Activated CD4-positive, alpha-beta T cell treated with anti-CD3 and anti-CD28 coated beads, Interleukin-2, Interleukin-6, amounts not matched to agents 100 ng/mL and 50 ng/mL, durations not matched to agents 16 hours and 8 hours (primary cell): ENCODE data around the gene SLC27A6.
"Not testable (repeated sequence)": the region's sequence is repeated elsewhere in the genome, so short reads cannot be mapped to it uniquely, and the experiment has no call there.

Experiments
- DNase-seq: peaks from one replicate; pipeline ENCODE4 v3.0.0-alpha.2; 2020

The SLC27A6 gene

DNA sequence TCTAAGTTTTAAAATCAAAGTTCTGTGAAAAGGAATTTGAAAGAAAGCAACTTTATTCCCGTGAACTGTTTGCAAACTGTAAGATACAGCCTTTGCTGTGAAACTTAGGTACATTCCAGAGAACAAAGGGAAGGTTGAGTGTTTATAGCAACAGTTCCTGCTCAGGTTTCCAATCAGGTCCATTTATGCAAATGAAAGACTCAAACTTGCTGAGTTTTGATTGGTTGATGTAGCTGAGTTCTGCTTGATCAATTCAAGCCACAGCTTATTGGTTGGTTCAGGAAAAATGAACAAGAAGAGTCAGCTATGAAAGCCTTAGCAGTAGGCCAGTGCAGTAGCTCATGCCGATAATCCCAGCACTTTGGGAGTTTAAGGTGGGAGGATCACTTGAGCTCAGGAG is 37.9 kb downstream of the SLC27A6 start:
- DNase-seq = no peak

DNA sequence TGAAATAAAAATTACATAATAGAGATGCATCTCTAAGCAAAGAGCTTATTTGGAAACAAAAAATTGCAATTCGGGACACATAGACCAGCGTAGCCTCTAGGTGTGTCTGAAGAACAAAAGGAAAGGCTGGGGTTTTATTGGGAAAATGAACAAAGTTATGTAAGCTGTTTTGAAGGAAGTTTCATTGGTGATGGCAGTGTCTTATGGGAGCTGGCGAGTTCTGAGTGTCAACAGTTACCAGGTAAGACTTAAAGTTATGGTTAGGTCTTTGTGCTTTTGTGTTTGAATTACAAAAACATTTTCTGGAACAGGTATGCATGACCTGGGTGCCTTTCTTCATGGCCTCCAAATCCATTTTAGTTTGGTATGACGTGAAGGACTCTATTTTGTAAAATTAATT is 48.9 kb downstream of the SLC27A6 start:
- DNase-seq = no peak

DNA sequence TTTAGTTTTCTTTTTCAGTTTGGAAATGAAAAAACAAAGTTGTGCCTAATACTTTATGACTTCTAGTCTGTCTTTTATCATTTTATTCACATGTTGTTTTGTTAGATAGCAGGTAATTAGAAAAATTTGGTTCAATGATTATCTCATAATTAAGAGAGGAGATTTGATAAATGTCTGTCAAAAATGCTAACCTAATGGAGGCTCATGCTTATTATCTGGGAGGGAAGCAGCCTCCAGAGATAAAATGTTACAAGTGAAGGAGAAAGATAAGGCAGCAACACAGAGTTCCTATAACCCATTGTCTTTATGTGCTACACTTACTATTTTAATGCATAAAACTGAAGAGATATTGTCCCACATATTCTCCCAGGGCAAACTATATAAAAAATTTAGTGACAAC is 53.5 kb downstream of the SLC27A6 start:
- no peak for DNase-seq

- no peak for DNase-seq
Measured at GRCh38 chr5:129019401-129019908, 54.2 kb downstream of the SLC27A6 start.

- no peak for DNase-seq
Measured at GRCh38 chr5:129020683-129021082, 55.4 kb downstream of the SLC27A6 start.

DNA sequence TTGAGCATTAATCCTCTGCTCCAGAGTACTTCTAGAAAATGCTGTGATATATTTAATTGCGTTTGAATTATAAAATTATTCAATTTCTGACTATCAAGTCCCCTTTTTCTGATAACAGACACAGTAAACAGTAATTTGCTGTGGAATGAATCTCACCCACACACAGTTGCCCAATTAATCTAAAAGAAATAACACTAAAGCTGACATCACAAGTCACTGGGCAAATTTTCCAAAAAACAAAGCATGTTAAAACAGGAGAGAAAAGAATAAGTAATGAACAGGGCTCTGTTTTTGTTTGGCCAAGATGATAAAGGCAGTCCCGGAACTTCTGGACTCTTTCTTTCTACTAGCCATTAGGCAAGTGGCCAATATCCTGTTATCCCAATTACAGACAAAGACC is 56.5 kb downstream of the SLC27A6 start:
- no peak for DNase-seq

DNA sequence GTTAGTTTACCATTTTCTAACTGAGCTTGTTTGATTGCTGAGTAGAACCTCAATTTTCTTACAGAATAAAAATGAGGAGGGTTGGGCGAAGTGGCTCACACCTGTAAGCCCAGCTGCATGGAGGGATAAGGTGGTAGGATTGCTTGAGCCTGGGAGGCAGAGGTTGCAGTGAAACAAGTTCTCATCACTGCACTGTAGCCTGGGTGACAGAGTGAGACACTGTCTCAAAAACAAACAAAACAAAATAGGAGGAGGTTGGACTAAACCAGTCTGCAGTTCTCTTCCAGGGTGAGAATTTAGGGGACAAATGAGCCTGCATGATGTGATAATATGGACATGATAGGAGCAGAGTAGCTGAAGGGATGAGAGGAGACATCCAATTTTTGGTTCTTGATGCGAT is 57.3 kb downstream of the SLC27A6 start:
- DNase-seq = no peak

DNA sequence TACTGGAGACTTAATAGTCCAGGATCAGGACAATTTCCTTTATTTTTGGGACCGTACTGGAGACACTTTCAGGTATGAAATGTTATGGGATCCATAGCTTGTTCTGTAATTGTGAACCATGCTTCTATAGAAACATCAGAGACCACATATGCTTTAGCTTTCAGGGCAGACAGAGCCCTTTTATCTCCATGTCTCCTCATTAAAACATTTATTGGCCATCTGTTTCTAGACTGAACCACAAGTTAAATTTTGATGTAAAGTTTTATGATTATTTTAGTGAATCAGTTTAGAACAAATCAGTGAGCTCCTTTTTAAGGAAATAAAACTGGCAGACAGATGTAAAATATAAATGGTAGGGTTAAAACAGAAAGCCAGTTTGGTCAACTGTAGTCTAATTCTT is 62.0 kb downstream of the SLC27A6 start:
- no peak for DNase-seq

DNA sequence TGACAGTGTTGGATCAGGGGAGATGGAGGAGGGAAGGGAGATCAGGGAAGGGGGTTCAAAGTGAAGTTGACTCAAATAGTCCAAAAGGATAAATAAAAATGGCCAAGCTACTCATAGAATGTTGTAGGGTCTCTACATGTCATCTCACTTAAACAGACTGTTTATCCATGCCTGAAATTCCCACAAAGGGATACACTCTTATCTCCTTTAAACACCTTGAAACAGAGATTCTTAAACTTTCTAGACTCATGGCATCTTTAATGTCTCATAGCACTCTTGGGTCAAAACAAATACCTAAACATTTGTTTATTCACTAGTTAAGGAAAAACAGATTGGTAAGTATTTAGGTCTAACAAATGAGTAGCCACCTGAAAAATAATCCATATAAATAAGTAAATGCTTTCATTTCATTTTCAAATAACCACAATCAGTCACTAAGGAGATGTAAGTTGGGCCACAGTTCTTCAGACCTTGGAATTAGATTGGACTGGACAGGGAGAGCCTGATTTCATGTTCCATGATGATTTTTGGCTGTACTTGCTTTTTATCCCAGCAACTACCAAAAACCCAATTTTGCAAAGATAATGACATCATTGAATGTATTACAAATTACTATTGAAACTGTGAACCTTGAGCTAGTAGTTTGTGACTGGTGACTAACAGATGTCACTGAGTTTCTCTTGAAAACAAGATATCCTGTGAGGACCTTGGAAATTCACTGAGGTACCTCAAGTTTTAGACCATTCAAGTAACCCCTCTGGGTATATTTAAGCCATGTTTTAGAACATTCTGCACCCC is 66.8 kb downstream of the SLC27A6 start:
- no peak for DNase-seq

GRCh38 chr5:129036257-129036656 is 71.0 kb downstream of the SLC27A6 start:
- not testable (repeated sequence) for DNase-seq

- no peak for DNase-seq
Measured at GRCh38 chr5:129041196-129041881, 76.1 kb downstream of the SLC27A6 start.

DNA sequence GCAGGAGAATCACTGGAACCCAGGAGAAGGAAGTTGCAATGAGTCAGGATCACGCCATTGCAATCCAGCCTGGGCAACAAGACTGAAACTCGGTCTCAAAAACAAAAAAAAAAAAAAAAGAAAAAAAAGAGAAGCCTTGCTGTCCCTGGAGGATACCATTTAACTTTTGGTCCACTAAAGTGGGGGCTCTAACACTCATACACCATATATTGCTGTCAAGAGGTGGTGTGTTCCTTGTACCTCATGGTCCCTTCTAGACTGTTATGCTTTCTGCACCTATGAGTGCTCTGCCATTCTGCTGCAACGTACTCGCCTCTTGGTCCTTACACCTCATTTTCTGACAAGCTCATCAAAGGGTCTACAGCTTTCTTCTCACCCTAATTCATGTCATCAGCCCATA is 77.0 kb downstream of the SLC27A6 start:
- DNase-seq = no peak

GRCh38 chr5:129043894-129044293 is 78.6 kb downstream of the SLC27A6 start:
- no peak for DNase-seq

DNA sequence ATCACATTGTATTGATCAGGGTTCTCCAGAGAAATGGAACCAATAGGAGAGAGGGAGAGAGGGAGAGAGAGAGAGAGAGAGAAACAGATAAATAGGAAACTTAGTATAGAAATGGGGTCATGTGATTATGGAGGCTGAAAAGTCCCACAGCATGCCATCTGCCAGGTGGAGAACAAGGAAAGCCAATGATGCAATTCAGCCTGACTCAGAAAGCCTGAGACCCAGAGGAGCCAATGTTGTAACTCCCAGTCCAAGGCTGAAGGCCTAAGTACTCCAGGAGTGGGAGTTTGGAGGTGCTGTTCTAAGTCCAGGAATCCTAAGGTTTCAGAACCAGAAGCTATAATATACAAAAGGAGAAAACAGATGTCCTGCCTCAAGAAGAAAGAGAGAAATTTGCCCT is 80.9 kb downstream of the SLC27A6 start:
- no peak for DNase-seq

DNA sequence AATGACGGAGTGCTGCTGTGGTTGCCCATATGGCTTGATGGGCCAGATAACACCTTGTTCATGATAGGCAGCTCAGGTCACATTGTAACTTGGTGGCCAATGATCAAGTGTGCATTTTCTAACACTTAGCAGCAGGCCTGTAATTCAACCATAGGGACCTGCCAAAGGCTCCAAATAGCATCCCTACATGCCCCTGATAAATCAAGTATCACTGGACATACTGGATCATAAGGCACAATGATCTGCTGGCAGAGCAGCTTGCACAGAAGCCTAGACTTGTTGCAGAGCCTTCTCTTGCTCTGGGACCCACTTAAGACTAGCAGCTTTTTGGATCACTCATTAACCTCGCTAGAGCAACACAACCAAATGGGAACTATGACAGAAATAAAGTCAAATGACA is 83.2 kb downstream of the SLC27A6 start:
- no peak for DNase-seq

DNA sequence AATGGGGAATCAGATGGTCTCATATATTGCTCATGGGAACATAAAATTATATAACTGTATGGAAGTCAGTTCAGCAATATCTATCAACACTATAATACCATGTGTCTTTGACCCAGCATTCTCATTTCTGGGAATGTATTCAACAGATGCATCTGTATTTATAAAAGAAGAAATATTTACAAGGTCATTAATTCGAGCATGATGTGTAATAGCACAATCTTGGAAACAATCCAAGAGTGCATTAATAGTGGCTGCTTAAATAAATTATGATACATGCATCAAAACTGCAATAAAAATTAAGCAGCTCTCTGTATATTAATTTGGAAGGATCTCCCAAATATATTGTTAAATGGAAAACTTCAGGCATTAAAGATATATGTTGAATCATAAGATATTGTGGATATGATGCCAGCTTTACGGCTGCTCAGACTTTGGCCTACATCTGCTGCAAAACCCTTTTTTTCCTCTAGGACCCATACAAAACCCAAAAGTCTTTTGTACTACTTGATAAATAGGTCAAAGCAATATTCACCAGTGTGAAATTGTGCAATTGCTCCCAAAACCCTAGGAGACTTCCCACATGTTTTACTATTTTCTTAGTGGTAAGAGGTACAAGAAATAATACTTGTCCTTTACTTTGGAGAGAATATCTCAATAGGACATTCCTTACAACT is 84.0 kb downstream of the SLC27A6 start:
- DNase-seq = no peak

DNA sequence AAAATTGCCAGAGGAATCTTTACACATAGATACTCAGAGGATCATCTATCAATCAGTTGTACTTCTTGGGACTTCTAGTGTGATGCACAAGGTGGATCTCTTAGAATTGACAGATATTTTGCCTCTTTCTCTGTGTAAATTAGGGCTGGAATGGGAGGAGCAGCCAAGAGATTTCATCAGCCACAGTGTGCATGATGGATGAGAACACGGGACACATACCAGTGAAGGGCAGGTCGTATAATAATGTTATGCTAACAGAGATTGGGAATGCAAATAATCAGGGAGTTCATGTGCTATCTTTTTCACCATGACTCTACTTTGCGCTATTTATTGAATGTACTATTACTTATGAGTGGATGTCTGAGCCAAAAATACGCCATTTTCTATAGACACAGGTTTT is 86.0 kb downstream of the SLC27A6 start:
- no peak for DNase-seq

DNA sequence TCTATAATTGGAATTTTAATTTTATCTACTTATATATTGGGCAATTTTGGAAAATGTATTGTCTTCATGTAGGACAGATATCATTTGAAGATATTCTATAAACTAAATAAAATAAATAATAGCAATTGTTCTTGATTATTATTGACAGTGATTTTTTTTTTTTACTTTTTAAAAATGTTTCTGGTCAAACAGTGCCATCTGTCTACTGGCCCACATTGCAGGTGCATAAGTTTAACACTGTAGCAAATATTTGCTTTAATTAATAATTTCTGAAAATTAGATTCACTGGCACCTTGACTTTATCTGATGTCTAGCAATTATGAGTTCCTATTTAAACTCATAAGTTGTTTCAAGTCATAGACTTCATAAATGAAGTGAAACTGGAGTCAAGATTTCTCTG is 88.2 kb downstream of the SLC27A6 start:
- no peak for DNase-seq

DNA sequence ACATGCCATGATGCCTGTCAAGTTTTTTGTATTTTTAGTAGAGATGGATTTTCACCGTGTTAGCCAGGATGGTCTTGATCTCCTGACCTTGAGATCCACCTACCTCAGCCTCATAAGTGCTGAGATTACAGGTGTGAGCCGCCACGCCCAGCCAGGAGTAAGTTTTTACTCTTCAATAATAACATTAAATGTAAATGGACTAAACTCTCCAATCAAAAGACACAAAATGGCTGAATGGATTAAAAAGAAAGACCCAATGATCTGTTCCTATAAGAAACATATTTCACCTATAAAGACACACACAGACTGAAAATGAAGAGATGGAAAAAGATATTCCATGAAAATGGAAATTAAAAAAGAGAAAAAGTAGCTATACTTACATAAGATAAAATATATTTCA is 92.0 kb downstream of the SLC27A6 start:
- DNase-seq = no peak

DNA sequence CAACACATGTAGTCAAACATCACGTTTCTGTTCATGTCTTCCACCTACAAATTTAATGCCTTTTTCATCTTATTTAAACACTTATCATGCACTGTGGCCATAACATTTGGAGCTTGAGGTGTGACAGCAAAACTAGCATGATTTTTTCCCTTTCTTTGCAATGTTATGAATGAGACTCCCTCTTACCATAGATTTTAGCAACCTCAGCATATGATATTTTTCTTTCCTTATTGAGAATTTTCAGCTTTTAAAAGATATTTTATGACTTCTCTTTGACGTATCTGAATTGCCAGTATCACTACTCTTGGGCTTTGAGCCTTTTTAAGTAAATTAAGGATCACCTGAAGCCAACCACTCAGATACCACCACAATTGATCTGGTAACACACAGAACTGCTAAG is 96.6 kb downstream of the SLC27A6 start:
- no peak for DNase-seq

GRCh38 chr5:129063483-129064113 is 98.3 kb downstream of the SLC27A6 start:
- no peak for DNase-seq

GRCh38 chr5:129065721-129066120 is 100.4 kb downstream of the SLC27A6 start:
- no peak for DNase-seq

DNA sequence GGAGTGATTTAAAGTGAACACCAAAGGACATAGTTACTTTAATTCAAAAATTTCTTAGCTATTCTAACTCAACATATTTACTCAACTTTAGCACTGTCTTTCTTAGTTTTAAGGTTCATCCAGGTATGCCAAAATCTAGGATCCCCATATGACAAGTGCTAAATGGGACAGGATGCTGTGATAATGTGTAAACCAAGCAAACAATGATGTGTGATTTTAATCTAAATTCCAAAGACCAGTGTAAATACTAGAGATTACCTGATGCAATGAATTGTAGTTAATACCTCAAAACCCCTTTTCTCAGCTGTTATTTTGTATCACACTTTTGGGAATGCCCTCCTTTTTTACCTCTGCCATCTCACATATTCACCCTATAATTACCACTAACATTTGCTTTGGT is 102.5 kb downstream of the SLC27A6 start:
- no peak for DNase-seq
